Measurements from ENCODE around the gene SP6. TPM values are rescaled to one million over a fixed set of nuclear protein-coding genes. Genes with fewer than 3 reads are reported as not detected.
A peak's percentile ranks its signal among the peaks of the same experiment; 100 is the strongest.

SP6 gene
- total and polyA plus RNA-seq, 4 donors = 0.03 to 0.09 (median 0.06) TPM

GRCh38 chr17:47841488-47842291, 9.3 kb downstream of the SP6 start:
- H3K9me3 ChIP-seq (ENCODE audit: control insufficient read depth in 4 of 4, low read length in 3 of 4) = no peaks in the 10 kb centered on the region
- no peaks in the 10 kb centered on the region for H3K27me3 ChIP-seq (ENCODE audit: control insufficient read depth in 4 of 4, insufficient read depth in 4 of 4, low read length in 3 of 4)
- TF ChIP-seq GABPA (IDR thresholded peaks at IDR 0.05 in 1 of 2, conservative IDR thresholded peaks at IDR 0.05 in 1 of 2) = no peak
- no peak for TF ChIP-seq ATF3 (IDR thresholded peaks at IDR 0.05)
- TF ChIP-seq HNF4A (conservative IDR thresholded peaks at IDR 0.05) = peak; percentile 15 to 16
- TF ChIP-seq FOXA2 (IDR thresholded peaks at IDR 0.05) = no peak
- peak in 1 of 2 donors; percentile 17 for TF ChIP-seq RAD21 (IDR thresholded peaks at IDR 0.05)
- TF ChIP-seq TAF1 (conservative IDR thresholded peaks at IDR 0.05) = no peak
- TF ChIP-seq ZBTB33 (IDR thresholded peaks at IDR 0.05) = no peak
- TF ChIP-seq RXRA (IDR thresholded peaks at IDR 0.05) = peak in 1 of 2 donors; percentile 15
- no peak for DNase-seq (ENCODE audit: low spot score)
- H3K36me3 ChIP-seq (ENCODE audit: control insufficient read depth in 4 of 4, insufficient read depth in 3 of 4, low read depth in 1 of 4, low read length in 3 of 4) = peaks cover 0 to 6% (median 0%) of the 10 kb centered on the region in 4 donors
- peak overlapping the region; percentile 72 for H3K27ac ChIP-seq (ENCODE audit: low read depth in 1 of 2, low read length in 2 of 2)
- H3K4me1 ChIP-seq (ENCODE audit: control insufficient read depth in 4 of 4, insufficient read depth in 4 of 4, low read length in 3 of 4) = peaks cover 8 to 37% (median 27%) of the 10 kb centered on the region in 4 donors
- H3K9ac ChIP-seq (ENCODE audit: low read depth in 1 of 2, low read length in 2 of 2) = peak overlapping the region; percentile 64 to 76
- H3K4me3 ChIP-seq (ENCODE audit: low read depth in 1 of 3, low read length in 3 of 3) = peak overlapping the region in 1 of 3 donors; percentile 79
- WGBS = 51% methylated on average over 16 of the region's 16 CpGs

- Histone ChIP-seq H3K9ac (ENCODE audit: low read depth in 1 of 2, low read length in 2 of 2) (peak within 1 kb of the TSS; percentile 64 to 76), H3K36me3 (ENCODE audit: control insufficient read depth in 4 of 4, insufficient read depth in 3 of 4, low read depth in 1 of 4, low read length in 3 of 4) (peaks cover 0 to 13% (median 3%) of the 10 kb centered on the region in 4 donors), H3K4me3 (ENCODE audit: low read depth in 1 of 3, low read length in 3 of 3) (peak within 1 kb of the TSS; percentile 79 to 87 (median 84)), H3K27me3 (ENCODE audit: control insufficient read depth in 4 of 4, insufficient read depth in 4 of 4, low read length in 3 of 4) (no peaks in the 10 kb centered on the region), H3K27ac (ENCODE audit: low read depth in 1 of 2, low read length in 2 of 2) (peak within 1 kb of the TSS; percentile 72), H3K4me1 (ENCODE audit: control insufficient read depth in 4 of 4, insufficient read depth in 4 of 4, low read length in 3 of 4) (peaks cover 8 to 37% (median 27%) of the 10 kb centered on the region in 4 donors), H3K9me3 (ENCODE audit: control insufficient read depth in 4 of 4, low read length in 3 of 4) (no peaks in the 10 kb centered on the region)
- under 1% methylated on average over 55 of the region's 55 CpGs for WGBS
- DNase-seq (ENCODE audit: low spot score) = peak; percentile 94
- TF ChIP-seq RAD21 (IDR thresholded peaks at IDR 0.05) (peak; percentile 94 to 98), MAX (IDR thresholded peaks at IDR 0.05) (peak; percentile 9), ATF3 (IDR thresholded peaks at IDR 0.05) (no peak), EGR1 (IDR thresholded peaks at IDR 0.05; ENCODE audit: low read depth in 2 of 2) (no peak), JUND (IDR thresholded peaks at IDR 0.05) (no peak), HNF4G (IDR thresholded peaks at IDR 0.05) (no peak), FOXA1 (IDR thresholded peaks at IDR 0.05) (no peak), CTCF (IDR thresholded peaks at IDR 0.05; ENCODE audit: low read depth, low read length, missing input control) (peak; percentile 93), ZBTB33 (IDR thresholded peaks at IDR 0.05) (no peak), RXRA (IDR thresholded peaks at IDR 0.05) (peak; percentile 61 to 76), GABPA (IDR thresholded peaks at IDR 0.05 in 1 of 2, conservative IDR thresholded peaks at IDR 0.05 in 1 of 2) (peak in 1 of 2 donors; percentile 63), FOXA2 (IDR thresholded peaks at IDR 0.05) (no peak), SP1 (IDR thresholded peaks at IDR 0.05) (peak; percentile 60), NR2F2 (IDR thresholded peaks at IDR 0.05) (peak; percentile 78), TAF1 (conservative IDR thresholded peaks at IDR 0.05) (no peak), YY1 (IDR thresholded peaks at IDR 0.05) (peak; percentile 70), REST (IDR thresholded peaks at IDR 0.05) (peak; percentile 61), HNF4A (conservative IDR thresholded peaks at IDR 0.05) (peak; percentile 51 to 64)
Observed at GRCh38 chr17:47840742-47841487, 10.0 kb downstream of the SP6 start, which contains the start of gene SCRN2. SCRN2 (minus strand) TSS chr17:47841273; CDS start chr17:47840843, 430 bp downstream.

Data from liver (tissue), 9 donors.